ENCODE measurements around the gene JUNB.

The JUNB gene

DNA sequence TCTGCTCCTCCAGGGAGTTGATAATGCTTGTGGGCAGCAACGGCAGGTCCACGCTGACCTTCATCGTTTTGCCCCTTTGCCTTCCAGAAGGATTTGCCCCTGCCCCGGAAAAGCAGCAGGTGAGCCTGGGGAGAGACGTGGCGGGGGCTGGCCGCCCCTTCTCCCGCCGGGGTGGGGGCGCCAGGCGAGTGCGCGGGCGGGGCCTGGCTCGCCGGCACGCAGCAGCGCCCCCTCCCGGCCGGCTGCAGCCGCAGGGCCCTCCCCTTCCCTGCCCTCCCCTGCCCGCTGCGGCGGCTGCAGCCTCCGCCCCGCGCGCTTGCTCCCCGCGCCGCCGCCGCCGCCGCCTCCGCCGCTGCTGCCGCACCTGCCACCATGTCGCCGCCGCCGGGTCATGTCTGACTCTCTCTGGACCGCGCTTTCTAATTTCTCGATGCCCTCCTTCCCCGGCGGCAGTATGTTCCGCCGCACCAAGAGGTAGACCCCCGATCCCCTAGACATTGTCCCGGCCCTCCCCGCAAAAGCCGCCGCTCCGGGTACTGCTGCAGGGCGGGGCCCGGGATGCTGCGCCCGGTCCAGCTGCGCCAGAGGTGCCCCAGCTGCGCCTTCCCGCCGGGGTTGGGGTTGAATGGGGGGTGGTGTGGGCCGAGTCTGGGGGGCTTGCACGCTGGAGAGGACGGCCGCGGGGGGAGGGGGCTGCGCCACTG, 47.0 kb downstream of the JUNB start, which contains the start of gene MAST1:
Gene MAST1, plus strand, starts transcription at position 334 of the 704 bp plus-strand sequence. Its CDS starts 58 bp downstream, at position 392.
- no peak within 1 kb of the TSS for H3K4me3 ChIP-seq (ENCODE audit: low read depth, low read length)
- TF ChIP-seq CTCF (IDR thresholded peaks at IDR 0.05; ENCODE audit: insufficient read depth, low read depth, low read length, missing control alignments) = peak; percentile 47
- peak; percentile 39 for DNase-seq (ENCODE audit: low read depth)

DNA sequence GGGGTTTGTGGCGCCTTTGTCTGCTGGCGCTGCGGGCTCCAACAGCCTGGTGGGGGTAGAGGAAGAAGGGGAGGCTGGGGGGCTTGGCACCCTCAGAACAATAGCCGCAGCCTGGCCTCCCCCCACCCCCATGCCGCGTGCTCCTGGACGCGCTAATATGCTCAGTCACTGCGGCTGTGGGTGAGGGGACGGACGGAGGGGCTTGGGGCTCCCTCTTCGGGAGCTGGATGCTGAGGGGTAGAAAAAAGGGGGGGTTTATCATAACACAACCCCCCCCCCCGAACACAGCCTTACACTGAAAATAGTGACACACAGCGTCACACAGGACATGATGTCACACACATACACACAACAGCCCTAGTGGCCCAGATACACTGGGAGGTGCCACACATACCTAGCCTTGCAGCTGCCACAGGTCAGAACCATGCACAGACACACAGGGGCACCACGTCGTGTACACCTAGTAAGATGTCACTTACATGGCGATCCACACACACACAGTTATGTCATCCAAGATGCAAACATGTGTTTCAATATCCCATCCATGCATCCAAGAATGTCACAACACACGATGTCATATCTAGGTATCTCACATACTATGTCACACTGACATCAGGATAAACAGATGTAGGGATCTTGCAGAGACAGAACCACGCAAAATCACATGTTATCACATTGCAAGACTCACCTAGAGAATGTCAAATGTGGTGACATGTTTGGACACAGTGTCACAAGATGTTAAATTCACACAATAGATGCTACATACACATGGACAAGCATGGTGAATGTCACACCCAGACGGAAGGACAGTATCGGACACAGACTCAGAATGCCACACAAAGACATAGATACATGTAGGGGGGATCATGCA, 47.8 kb downstream of the JUNB start:
- no peak for DNase-seq (ENCODE audit: low read depth)
- TF ChIP-seq CTCF (IDR thresholded peaks at IDR 0.05; ENCODE audit: insufficient read depth, low read depth, low read length, missing control alignments) = no peak
- no peak overlapping the region for H3K4me3 ChIP-seq (ENCODE audit: low read depth, low read length)

DNA sequence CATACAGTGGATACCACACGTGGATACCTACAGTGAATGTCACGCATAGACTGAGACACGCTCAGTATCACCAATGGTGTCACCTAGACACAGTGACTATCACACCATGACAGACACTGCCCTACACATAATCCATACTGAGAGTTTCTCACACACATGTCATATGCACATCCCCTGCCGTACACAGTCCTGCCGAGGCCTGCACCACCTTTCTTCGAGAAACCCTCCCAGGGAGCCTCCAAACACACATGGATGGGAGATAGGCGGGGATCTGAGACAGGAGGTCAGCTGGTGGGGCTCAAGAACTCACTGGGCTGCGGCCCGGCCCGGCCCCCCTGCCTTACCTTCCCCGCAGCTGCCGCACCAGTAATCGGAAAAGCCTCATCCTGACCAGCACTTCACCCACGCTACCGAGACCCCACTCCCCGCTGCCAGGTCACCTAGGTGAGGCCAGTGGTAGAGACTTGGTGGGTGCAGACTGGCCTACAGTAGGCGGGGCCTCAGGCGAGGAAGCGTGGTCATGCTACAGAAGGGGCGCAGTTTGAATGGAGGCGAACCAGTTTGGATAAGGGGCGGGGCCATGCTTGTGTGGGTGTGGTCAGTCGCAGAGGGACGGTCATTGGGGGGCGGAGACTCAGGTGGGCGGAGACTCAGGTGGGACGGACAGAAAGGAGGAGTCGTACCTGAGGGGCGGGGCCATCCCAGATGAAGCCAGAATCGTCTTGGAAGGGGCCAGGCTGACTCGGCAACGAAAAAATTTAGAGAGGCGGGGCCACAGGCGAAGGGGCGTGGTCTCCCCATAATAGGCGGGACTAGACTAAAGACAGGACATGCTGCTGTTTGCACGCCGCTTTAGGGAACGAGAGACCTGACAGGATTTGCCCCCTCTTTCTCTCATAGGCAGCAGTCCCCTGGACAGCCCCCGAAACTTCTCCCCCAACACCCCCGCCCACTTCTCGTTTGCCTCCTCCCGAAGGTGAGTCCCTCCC, 49.1 kb downstream of the JUNB start:
- TF ChIP-seq CTCF (IDR thresholded peaks at IDR 0.05; ENCODE audit: insufficient read depth, low read depth, low read length, missing control alignments) = no peak
- H3K4me3 ChIP-seq (ENCODE audit: low read depth, low read length) = no peak overlapping the region

GRCh38 chr19:12841094-12841493, 49.8 kb downstream of the JUNB start:
- DNase-seq (ENCODE audit: low read depth) = peak; percentile 35
- no peak for TF ChIP-seq CTCF (IDR thresholded peaks at IDR 0.05; ENCODE audit: insufficient read depth, low read depth, low read length, missing control alignments)
- no peak overlapping the region for H3K4me3 ChIP-seq (ENCODE audit: low read depth, low read length)

More for the DNA sequence above, 49.1 kb downstream of the JUNB start:
- DNase-seq (ENCODE audit: low read depth) = peak; percentile 76

- no peak for TF ChIP-seq CTCF (IDR thresholded peaks at IDR 0.05; ENCODE audit: insufficient read depth, low read depth, low read length, missing control alignments)
- no peak for DNase-seq (ENCODE audit: low read depth)
These were observed 51.2 kb downstream of the JUNB start for GRCh38 chr19:12842511-12842910.

More at GRCh38 chr19:12842511-12842910, 51.2 kb downstream of the JUNB start:
- no peak overlapping the region for H3K4me3 ChIP-seq (ENCODE audit: low read depth, low read length)
